HEK293T (cell line): ENCODE measurements around the gene PGAP3.

Source experiments
- ARNT ChIP-seq: fragments of 450-650 bp; IDR thresholded peaks from 2 replicates; pipeline ENCODE4 v1.6.1; 2017; ENCODE audit warnings: mild to moderate bottlenecking
- FOXA1 ChIP-seq: fragments of 450-650 bp; IDR thresholded peaks from 2 replicates; pipeline ENCODE4 v1.6.1; 2016; ENCODE audit warnings: mild to moderate bottlenecking
- FOXK2 ChIP-seq: fragments of 450-650 bp; IDR thresholded peaks from 2 replicates; pipeline ENCODE4 v1.6.1; 2016; ENCODE audit warnings: mild to moderate bottlenecking
- FOXM1 ChIP-seq: fragments of 450-650 bp; IDR thresholded peaks from 2 replicates; pipeline ENCODE4 v1.6.1; 2017; ENCODE audit warnings: mild to moderate bottlenecking, borderline replicate concordance
- HDGF ChIP-seq: fragments of 450-650 bp; IDR thresholded peaks from 2 replicates; pipeline ENCODE4 v1.6.1; 2017; ENCODE audit warnings: antibody characterized with exemption, borderline replicate concordance
- NFRKB ChIP-seq: fragments of 450-650 bp; IDR thresholded peaks from 2 replicates; pipeline ENCODE4 v1.6.1; 2016; ENCODE audit warnings: mild to moderate bottlenecking, moderate library complexity
- SP1 ChIP-seq: fragments of 450-650 bp; IDR thresholded peaks from 2 replicates; pipeline ENCODE4 v1.6.1; 2017
- SUZ12 ChIP-seq: fragments of 450-650 bp; IDR thresholded peaks from 2 replicates; pipeline ENCODE4 v1.6.1; 2016; ENCODE audit warnings: mild to moderate bottlenecking
- TARDBP ChIP-seq: fragments of 450-650 bp; IDR thresholded peaks from 2 replicates; pipeline ENCODE4 v1.6.1; 2016

DNA sequence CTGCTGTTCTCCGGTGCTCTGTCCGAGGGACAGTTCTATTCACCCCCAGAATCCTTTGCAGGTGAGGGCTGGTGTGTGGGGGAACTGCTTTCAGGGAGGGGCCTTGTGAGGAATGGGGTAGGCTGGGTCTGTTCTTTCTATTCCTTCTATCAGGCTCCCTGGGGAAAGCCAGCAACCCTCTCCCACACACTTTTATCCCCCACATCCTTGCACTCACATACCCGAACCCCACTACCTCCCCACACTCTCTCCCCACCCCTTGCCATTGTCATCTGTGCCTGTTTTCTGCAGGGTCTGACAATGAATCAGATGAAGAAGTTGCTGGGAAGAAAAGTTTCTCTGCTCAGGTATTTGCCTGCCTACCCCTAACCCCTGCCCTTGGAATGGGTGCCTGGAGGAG, 29.1 kb downstream of the PGAP3 start:
- TF ChIP-seq FOXM1, result no peak
- TF ChIP-seq SP1, result no peak
- no peak for TF ChIP-seq FOXK2
- TF ChIP-seq SUZ12, result no peak
- TF ChIP-seq NFRKB, result no peak
- no peak for TF ChIP-seq HDGF
- no peak for TF ChIP-seq ARNT
- no peak for TF ChIP-seq TARDBP
- TF ChIP-seq FOXA1, result no peak
